ENCODE results near the gene SPATA31D1.

DNA sequence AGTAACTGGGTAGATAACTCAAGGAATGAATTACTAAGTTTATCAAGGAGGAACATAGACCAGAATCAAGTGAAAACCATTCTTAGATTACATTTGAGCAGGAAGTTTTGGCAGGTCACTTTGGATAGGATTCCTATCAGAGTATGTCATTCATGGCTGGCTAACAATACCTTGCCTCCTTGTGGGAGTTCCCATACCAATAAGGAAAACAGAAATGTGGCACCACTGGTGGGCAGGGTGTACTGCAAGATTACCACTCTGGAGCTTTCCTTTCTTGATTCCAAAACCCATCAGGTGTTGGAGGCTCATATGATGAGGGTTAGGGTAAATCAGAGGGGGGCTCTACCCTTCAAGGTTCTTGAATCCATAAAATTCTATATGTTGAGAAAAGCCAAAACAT is 18.6 kb upstream of the SPATA31D1 start:
- TF ChIP-seq, protein P1, sequence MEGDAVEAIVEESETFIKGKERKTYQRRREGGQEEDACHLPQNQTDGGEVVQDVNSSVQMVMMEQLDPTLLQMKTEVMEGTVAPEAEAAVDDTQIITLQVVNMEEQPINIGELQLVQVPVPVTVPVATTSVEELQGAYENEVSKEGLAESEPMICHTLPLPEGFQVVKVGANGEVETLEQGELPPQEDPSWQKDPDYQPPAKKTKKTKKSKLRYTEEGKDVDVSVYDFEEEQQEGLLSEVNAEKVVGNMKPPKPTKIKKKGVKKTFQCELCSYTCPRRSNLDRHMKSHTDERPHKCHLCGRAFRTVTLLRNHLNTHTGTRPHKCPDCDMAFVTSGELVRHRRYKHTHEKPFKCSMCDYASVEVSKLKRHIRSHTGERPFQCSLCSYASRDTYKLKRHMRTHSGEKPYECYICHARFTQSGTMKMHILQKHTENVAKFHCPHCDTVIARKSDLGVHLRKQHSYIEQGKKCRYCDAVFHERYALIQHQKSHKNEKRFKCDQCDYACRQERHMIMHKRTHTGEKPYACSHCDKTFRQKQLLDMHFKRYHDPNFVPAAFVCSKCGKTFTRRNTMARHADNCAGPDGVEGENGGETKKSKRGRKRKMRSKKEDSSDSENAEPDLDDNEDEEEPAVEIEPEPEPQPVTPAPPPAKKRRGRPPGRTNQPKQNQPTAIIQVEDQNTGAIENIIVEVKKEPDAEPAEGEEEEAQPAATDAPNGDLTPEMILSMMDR (conservative IDR thresholded peaks at IDR 0.05; ENCODE audit: low read depth, low read length), result no peak
- no peak for TF ChIP-seq EZH2 (IDR thresholded peaks at IDR 0.05; ENCODE audit: borderline replicate concordance, low read depth, low read length, poor library complexity, severe bottlenecking)

Data from A673 (cell line).